ENCODE data around the gene FADS2.
A peak's percentile ranks its signal among the peaks of the same experiment; 100 is the strongest.

FADS2 gene

DNA sequence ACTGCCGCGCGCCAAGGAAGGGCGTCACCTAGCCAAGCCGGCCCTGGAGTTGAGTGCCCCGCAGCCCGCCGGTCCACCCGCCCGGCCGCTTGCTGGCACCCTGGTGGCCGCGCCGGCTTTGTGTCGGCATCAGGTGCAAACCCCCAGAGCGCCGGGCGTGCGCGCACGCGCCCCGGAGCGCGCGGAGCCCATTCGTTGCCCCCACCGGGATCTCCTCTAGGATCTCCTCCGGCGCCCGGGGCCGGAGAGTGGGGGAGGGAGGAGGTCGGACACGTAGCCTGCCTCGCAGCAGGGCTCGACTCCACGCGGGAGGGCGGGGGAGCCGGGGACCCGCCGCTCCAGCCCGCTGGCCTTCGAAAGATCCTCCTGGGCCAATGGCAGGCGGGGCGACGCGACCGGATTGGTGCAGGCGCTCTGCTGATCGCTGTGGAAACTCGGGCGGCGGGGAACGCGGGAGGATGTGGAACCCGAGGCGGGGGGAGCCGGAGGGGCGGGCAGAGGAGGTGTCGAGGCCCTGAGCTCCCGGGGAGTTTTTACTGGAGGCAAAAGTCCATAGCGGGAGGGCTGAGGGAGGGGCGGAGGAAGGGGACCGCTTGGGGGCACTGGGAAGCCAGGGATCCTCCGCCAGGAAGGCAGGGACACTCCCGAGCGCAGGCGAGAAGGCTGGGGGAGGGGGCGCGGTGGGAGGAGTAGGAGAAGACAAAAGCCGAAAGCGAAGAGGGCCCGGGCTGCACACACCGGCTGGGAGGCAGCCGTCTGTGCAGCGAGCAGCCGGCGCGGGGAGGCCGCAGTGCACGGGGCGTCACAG is at the start of gene FADS2:
TSS of gene FADS2 (plus strand) at position 730 of the 808 bp plus-strand sequence. CDS start 91 bp downstream, outside the sequence.
- peak; percentile 98 for DNase-seq

DNA sequence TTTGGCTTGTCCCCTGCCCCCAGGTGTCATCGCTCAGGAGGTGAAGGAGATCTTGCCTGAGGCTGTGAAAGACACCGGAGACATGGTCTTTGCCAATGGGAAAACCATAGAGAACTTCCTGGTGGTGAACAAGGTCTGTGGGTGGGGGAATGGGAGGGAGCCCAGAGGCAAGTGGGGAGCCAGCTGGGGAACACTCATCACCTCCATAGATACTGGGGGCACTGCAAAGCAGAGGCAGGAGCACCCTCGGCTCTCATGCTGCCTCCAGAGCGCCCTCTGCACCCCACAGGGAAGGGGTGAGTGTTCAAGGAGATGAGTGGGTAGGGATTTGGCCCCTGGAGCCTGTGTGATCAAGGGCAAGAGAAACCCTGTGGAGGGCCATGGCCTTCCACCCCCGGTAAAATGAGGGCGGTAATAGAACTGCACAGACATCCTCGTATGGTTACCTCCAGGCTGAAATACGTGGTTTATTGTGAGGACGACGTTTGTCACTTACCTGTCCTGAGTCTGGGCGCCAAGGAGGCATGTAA is 49.7 kb upstream of the FADS2 start:
- no peak for DNase-seq

DNA sequence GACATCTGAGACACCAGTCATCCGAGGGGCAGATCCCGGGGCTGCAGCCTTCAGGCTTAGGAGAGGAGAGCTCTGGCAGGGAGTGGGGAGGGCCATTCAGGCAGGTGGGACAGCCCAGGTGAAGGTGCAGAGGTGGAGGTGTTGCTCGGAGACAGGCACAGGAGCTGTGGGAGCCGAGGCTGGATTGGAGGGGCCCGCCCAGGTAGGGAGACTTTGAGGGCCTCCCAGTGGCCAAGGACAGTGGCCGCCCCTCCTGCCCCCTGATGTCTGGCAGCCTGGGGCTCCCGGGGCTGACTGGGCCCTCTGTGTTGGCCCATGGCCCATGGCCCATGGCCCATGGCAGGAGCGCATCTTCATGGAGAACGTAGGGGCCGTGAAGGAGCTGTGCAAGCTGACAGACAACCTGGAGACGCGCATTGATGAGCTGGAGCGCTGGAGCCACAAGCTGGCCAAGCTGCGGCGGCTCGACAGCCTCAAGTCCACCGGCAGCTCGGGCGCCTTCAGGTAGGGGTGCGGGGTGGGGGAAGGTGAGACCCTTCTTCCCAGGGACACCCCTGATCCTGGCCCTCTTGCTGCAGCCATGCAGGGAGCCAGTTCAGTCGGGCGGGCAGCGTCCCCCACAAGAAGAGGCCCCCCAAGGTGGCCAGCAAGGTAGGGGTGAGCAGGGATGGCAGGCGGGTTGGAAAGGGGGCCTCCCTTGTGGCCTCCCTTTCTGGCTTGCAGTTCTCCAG is 49.0 kb upstream of the FADS2 start:
- DNase-seq, result no peak

DNA sequence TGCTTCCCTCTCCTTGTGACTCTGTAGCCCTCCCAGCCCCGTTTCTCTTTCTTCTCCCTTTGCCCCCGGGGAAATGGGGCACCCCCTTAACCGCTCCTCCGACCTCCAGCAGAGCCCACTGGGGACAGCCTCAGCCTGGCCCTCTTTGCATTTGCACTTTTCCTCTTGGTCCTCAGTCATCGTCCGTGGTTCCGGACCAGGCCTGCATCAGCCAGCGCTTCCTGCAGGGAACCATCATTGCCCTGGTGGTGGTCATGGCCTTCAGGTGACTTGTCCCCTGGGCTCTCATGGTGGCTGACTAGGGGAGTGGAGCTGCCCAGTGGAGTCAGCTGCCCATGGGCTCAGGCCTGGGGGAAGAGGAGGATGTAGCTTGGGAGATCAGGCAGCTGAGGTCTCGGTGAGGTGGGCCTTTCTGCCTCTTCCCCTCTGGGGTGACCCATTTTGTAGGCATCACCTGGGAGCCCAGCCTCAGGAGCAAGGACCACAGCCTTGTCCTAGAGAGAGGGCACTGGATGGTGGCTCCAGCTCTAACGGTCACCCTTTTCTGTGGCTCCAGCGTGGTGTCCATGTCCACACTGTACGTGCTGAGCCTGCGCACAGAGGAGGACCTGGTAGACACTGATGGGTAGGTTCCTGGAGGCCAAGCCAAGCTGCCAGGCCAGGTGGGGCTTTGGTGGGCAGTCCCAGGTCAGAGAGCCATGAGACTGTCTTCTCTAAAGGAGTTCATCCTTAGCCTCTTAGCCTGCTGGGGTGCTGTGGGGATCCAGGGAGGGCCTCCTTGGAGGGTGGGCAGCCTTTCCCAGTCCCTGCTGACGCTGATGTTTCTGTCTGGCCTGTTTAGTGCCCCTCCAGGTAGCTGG is 48.2 kb upstream of the FADS2 start:
- no peak for DNase-seq

DNA sequence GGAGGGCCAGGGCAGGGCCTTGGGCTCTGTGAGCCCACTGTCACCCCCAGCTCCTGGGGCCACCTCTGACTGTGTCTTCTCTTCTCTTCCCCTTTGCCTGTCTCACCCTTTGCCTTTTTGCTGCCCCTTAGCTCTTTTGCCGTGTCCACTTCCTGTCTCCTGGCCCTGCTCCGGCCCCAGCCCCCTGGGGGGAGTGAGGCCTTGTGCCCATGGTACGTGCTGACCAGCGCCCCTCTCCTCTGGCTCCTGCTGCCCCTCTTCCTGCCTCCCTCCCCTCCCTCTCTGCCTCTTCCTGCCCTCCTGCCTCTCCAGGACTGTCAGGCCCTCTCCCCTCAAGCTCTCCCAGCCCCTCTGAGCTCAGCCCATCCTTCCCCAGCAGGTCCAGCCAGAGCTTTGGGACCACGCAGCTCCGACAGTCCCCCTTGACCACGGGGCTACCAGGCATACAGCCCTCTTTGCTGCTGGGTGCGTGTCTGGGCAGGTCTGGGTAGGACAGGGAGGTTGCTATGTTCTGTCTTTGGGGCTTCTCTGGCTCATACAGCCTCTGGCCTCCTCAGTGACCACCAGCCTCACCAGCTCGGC is 47.4 kb upstream of the FADS2 start:
- no peak for DNase-seq

DNA sequence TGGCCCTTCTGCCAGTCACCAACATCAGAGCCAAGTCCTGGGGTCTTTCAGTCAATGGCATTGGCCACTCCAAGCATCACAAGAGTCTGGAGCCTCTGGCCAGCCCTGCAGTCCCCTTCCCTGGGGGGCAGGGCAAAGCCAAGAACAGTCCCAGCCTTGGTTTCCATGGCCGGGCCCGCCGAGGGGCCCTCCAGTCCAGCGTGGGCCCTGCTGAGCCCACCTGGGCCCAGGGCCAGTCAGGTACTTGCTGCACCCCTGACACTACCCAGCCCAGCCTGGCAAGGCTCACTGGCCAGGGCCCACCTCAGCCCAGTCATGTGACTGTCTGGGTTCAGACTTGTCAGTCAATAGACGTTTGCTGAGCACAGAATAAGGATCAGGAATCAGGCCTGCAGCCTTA is 46.5 kb upstream of the FADS2 start:
- DNase-seq, result no peak

DNA sequence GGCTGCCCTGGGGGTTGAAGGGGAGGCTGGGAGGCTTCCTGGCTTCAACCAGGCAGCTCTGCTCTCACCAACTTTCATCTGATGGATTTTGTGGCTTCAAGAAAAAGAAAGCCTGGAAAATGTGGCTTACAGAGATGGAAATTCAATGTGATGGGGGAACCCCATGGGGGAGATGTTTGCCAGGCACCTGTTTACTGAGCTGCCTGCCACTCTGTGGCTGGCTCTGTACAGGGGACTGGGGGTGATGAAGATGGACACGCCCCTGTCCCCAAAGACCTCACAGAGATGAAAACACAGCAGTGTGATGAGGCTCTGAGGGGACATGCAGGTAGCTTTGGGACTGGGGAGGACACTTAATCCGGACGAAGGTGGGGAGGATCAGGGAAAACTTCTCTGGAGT is 45.8 kb upstream of the FADS2 start:
- DNase-seq, result no peak

DNA sequence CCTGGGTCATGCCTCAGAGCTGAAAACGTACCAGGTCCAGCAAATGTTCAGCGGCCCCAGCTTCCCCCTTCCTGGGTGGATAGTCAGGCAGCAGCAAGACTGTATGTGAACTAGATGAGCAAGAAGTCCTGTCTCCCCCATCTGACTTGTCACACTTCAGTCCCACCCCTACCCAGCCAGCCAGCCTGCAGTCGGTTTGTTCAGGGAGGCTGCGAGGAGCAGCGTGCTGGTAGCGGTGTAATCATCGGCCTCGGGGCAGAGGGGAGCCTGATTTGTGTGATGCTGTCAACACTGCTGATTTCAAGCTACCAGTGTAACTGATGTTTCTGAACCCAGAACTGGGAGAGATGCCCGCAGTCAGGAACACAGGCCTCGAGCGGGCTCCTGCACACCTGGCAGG is 45.3 kb upstream of the FADS2 start:
- no peak for DNase-seq

DNA sequence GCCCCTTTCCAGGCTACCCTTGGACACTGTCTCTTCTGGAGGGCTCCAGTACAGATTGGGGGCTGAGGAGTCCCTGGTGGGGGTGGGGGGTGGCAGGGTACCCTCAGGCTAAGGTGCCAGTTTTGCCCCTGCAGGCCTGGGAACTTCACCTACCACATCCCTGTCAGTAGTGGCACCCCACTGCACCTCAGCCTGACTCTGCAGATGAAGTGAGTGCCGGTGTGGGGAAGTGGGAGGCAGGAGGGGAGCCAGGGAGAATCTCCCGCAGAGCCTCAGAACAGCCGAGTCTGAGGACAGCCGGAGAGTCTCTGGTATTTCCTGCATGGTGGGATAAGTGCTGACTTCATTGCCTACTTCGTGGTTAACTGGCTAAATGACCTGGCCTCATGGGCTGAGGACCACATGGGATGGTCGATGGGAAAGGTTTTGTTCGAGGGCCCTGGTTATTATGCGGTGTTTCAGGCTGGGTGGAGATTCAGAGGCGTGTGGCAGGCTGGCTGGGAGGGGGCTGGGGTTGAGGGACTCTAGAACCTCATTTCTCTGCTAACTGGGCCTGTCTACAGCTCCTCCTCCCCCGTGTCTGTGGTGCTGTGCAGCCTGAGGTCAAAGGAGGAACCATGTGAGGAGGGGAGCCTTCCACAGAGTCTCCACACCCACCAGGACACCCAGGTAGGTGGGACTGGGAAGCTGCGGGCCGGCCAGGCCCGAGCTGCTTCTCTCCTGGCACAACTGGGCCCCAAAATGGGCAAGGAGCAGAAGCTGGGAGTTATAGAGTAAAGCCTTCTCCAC is 44.2 kb upstream of the FADS2 start:
- no peak for DNase-seq

DNA sequence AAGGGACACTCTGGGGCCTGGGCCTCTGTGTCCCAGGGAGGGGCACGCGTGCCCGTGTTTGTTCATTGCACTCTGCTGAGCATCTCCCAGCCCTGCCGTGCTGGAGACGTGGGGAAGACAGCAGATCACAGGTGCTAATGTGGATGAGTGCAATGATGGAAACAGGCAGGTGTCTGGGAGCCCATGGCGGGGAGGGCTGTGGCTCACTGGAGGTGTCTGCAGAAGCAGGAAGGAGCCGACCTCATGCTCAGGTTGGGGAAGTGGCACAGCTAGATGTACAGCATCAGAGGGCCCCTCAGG is 43.6 kb upstream of the FADS2 start:
- DNase-seq, result no peak

DNA sequence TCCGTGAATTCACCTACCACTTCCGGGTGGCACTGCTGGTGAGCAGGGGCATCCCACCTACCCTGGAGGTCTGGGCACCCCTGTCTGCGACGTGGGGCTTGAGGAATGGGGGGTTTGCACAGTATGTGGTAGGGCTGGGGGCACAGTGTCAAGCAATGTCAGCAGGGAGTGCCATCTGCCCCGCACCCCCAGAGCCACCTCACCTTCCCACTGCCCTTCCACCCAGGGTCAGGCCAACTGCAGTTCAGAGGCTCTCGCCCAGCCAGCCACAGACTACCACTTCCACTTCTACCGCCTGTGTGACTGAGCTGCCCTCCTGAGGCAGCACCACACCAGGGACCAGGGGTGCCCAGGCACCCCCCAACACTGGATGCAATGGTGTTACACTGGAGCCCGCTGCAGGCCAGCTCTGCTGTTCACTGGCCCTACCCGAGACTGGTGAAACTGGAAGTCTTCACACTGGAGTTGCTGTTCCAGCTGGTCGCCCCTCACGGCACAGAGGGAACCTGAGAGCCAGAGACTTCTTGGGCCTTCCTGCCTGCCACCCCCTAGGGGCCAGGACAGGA is 42.2 kb upstream of the FADS2 start:
- DNase-seq, result no peak

DNA sequence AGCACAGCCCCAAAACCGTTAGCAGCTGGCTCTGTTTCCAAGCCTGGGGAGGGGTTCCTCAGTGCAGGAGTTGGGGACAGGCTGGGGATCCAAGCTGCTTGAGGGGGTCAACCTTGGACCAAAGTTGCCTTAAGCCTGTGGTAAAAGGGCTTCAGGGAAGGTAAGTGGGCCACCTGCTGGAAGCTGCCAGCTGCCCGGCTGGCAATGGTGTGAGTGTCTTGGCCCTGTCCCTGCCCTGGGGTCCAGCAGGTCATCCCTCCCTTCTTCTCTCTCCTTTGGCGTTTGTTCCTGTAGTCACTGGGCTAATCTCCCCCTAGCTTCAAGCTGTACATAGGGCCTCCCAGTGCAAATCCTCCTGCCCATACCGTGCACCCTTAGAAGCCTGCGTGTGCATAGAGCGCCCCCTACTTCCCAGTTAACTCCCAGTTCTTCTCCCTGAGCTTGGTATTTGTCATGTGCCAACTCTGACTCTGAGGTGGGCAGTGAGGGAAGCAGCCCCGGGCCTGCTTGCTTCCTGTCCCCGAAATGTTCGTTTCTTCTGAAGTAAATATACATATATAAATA is 40.1 kb upstream of the FADS2 start:
- peak; percentile 73 for DNase-seq

DNA sequence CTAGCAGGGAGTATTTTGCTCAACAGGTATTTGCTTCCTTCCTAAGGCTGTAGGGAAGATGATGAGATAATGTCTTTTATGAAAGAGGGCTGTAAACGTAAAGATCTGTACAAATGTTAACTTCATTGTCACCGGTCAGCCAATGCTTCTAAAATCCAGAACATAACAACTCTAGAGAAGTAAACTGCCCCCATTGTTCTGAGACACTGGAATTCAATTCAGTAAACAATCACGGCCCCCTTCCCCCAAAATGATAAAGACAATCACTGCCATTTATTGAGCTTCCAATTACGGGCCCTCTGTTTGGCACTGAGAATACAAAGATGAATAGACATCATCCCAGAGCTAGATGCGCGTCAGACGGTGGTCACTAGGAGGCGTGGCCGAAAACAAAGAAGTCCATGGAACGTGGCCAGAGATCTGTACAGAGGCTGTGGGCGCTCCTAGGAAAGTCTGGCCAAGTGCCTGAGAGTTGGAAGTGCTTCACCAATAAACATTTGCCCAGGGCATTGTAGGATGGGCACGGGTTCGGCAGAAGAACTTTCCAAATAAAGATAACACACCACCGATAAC is 36.3 kb upstream of the FADS2 start:
- DNase-seq, result peak; percentile 88

DNA sequence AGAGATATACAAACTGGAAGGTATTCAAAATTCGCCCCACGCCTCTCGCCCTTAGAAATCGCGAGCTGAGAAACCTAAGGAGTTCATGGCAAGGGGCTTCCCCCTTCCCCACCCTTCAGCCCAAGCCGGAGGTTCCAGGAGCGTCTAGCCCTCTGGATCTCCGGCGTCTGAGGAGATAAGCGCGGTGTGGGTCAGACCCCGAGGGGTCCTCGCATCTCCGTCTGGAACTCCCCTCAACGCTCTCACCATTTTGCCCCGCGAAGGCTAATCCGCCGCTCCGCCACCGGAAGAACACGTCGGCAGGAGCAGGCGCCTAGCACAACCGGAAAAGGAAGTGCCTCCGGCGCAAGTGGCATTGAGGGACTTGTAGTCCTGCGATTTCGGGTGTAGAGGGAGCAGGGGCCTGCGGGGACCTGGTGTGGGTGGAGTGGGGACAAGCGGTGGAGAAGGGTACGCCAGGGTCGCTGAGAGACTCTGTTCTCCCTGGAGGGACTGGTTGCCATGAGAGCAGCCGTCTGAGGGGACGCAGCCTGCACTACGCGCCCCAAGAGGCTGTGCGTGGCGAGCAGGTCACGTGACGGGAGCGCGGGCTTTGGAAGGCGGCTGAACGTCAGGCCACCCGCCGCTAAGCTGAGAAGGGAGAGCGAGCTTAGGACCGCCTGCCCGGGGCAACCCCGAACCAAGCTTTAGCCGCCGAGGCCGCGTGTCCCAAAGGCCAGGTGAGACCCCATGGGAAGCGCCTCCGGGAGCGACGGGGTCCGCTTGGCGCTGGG is 35.6 kb upstream of the FADS2 start, which contains the start of the genes FEN1 and TMEM258:
TSS of gene FEN1 (plus strand) at position 602 of the 773 bp plus-strand sequence. CDS start 2,451 bp downstream, outside the sequence.
TSS of gene TMEM258 (minus strand) at position 290 of the 773 bp plus-strand sequence. CDS start at position 249, 41 bp downstream.
- peak; percentile 96 for DNase-seq

DNA sequence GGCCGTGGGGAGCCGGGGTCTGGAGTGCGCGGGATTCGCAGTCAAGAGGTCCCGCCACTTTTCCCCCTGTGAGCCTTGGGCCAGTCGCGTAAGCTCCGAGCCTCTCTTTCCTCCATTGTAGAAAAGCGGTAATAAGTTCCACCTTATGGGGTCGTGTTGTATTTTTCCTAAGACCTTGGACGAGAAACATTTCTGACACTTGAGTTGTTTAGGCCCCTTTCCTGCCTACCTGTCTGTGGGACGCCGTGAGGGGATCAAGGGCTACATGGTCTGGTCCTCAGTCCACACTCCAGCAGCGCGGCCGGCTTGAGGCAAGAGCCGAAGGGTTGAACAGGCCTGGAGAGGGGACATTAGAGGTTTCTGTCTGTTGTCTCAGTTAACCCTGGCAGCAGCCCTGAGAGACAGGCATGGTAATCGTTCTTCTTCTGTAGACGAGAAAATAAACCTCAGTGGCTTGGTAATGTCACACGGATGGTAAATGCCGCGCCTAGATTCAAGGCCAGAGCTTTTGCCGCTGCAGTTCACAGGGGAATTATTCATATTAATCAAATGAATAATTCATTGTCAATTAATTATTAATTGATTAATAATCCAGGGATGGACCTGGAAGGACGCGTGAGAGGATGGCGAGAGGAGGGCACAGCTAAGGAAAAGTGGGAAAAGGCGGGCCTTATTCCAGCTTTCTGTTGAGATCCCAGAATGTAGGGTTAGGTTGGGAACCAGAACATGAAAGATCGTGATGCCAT is 34.8 kb upstream of the FADS2 start:
- peak; percentile 71 for DNase-seq

DNA sequence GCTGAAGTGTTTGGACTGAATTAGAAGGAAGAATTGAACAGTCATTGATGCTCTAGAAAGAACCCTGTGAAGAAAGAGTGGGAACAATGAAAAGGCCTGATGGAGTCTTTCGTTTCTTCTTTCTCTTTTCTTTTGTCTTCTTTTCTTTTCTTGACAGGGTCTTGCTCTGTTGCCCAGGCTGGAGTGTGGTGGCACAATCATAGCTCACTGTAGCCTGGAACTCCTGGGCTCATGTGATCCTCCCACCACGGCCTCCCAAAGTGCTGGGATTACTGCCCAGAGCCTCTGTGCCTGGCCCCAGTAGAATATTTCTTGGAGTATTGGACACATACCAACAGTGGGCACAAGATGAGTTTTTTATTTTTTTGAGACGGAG is 34.3 kb upstream of the FADS2 start:
- DNase-seq, result no peak

DNA sequence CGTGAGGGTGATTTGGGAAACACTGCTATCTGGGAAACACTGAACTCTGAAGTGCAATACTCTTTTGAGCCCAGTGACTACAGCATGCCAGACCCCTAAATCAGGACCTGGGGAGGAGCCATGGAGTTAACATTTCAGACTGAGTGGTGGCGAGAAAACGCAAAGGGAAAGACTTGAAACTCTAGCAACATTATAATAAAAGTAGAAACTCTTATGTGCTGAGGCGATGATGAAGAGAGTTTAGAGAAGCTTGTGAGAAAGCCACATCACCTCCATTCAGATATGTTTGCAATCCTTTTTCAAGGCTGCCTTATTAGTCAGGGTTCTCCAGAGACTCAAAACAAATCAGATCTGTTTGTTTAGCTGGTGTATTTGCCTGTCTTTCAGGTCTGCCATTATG is 33.5 kb upstream of the FADS2 start:
- DNase-seq, result no peak

DNA sequence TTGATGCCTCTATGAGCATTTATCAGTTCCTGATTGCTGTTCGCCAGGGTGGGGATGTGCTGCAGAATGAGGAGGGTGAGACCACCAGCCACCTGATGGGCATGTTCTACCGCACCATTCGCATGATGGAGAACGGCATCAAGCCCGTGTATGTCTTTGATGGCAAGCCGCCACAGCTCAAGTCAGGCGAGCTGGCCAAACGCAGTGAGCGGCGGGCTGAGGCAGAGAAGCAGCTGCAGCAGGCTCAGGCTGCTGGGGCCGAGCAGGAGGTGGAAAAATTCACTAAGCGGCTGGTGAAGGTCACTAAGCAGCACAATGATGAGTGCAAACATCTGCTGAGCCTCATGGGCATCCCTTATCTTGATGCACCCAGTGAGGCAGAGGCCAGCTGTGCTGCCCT is 32.6 kb upstream of the FADS2 start:
- no peak for DNase-seq

DNA sequence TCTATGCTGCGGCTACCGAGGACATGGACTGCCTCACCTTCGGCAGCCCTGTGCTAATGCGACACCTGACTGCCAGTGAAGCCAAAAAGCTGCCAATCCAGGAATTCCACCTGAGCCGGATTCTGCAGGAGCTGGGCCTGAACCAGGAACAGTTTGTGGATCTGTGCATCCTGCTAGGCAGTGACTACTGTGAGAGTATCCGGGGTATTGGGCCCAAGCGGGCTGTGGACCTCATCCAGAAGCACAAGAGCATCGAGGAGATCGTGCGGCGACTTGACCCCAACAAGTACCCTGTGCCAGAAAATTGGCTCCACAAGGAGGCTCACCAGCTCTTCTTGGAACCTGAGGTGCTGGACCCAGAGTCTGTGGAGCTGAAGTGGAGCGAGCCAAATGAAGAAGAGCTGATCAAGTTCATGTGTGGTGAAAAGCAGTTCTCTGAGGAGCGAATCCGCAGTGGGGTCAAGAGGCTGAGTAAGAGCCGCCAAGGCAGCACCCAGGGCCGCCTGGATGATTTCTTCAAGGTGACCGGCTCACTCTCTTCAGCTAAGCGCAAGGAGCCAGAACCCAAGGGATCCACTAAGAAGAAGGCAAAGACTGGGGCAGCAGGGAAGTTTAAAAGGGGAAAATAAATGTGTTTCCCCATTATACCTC is 32.1 kb upstream of the FADS2 start:
- no peak for DNase-seq

Measured in DMS53 (cell line).